Left lung (tissue), 10 donors: ENCODE measurements around the gene USP32. TPM values are rescaled to one million over a fixed set of nuclear protein-coding genes. Genes with fewer than 3 reads are reported as not detected.
A peak's percentile ranks its signal among the peaks of the same experiment; 100 is the strongest.
"Not testable (repeated sequence)": the region's sequence is repeated elsewhere in the genome, so short reads cannot be mapped to it uniquely, and the experiment has no call there.

ENCODE experiments used
- ATAC-seq: fragments of 200-7000 bp; cut with Tn5 transposase; one replicate; pipeline ENCODE4 v1.9.1; 2020; ENCODE audit warnings: moderate library complexity
- DNase-seq, 4 donors: peaks; one replicate each; pipeline ENCODE4 v3.0.0-alpha.2; 2013 to 2020
- H3K27ac ChIP-seq, 2 donors: fragments of 200-600 bp; sonication (generic) in 1 of 2; one replicate each; pipeline versions ENCODE4 v1.5.0 to v1.8.0; 2020 to 2021
- H3K27me3 ChIP-seq, 2 donors: fragments of 200-600 bp; sonication (generic) in 1 of 2; one replicate each; pipeline versions ENCODE4 v1.5.0 to v1.8.0; 2020 to 2021
- H3K36me3 ChIP-seq, 2 donors: fragments of 200-600 bp; sonication (generic) in 1 of 2; one replicate each; pipeline versions ENCODE4 v1.5.0 to v1.8.0; 2020 to 2021
- H3K4me1 ChIP-seq, 2 donors: fragments of 200-600 bp; one replicate each; pipeline ENCODE4 v1.8.0; 2021
- H3K4me3 ChIP-seq, 2 donors: fragments of 200-600 bp; sonication (generic) in 1 of 2; one replicate each; pipeline versions ENCODE4 v1.5.0 to v1.8.0; 2020 to 2021; ENCODE audit warnings: mild to moderate bottlenecking in 1 of 2
- H3K9me3 ChIP-seq, 2 donors: fragments of 200-600 bp; sonication (generic) in 1 of 2; one replicate each; pipeline versions ENCODE4 v1.5.0 to v1.8.0; 2020 to 2021
- intact Hi-C, 2 donors: fragments of 100-400 bp; cut with DNase I; formaldehyde crosslinking; loops; one replicate each; pipeline versions ENCODE4 v1.11.2 to v1.14.2; 2022
- polyA plus RNA-seq, 6 donors: library from polyadenylated mRNA; unstranded; fragments of 120-200 nt; gene quantifications; one replicate each; pipeline ENCODE4 v1.2.1, GENCODE V29; 2013; ENCODE audit not compliant: insufficient read length in 6 of 6
- total RNA-seq, 2 donors: library from RNA; stranded (reverse); fragmentation: NEBNext Ultra II Directional; extraction: Animal tissue kit (Norgen Biotek cat#: 25700); gene quantifications; one replicate each; pipeline ENCODE4 v1.2.1, GENCODE V29; 2021
- TF ChIP-seq, protein P1 (sequence below), 2 donors: fragments of 200-600 bp; sonication (generic) in 1 of 2; IDR thresholded peaks; one replicate each; pipeline versions ENCODE4 v1.5.0 to v1.8.0; 2021; ENCODE audit warnings: antibody characterized with exemption in 2 of 2
- donor health status: DM: no; HTN: yes; CAD: no.
- donor health status: DM: no; HTN: no; CAD: no.

USP32 gene
- total and polyA plus RNA-seq, 8 donors, result 30.7 to 73.2 (median 37.7) TPM

DNA sequence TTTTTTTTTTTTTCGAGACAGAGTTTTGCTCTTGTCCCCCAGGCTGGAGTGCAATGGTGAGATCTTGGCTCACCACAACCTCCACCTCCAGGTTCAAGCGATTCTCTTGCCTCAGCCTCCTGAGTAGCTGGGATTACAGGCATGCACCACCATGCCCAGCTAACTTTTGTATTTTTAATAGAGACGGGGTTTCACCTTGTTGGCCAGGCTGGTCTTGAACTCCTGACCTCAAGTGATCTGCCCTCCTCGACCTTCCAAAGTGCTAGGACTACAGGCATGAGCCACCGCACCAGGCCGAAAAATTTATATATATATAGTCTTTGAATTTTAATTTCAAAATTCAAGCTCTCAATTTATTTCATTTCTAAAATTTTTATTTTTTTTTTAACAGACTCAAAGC, 36.6 kb upstream of the USP32 start:
- H3K9me3 ChIP-seq, H3K4me3 ChIP-seq, H3K27me3 ChIP-seq, ATAC-seq, H3K27ac ChIP-seq, H3K36me3 ChIP-seq, DNase-seq, intact Hi-C loops, H3K4me1 ChIP-seq: not testable (repeated sequence)

GRCh38 chr17:60426596-60426995, 34.7 kb upstream of the USP32 start:
- Histone ChIP-seq H3K9me3 (no peaks in the 10 kb centered on the region), H3K27me3 (no peaks in the 10 kb centered on the region), H3K4me3 (no peak overlapping the region), H3K4me1 (peaks cover 0 to 6% of the 10 kb centered on the region in 2 donors), H3K27ac (no peak overlapping the region), H3K36me3 (no peaks in the 10 kb centered on the region)
- TF ChIP-seq, protein P1, sequence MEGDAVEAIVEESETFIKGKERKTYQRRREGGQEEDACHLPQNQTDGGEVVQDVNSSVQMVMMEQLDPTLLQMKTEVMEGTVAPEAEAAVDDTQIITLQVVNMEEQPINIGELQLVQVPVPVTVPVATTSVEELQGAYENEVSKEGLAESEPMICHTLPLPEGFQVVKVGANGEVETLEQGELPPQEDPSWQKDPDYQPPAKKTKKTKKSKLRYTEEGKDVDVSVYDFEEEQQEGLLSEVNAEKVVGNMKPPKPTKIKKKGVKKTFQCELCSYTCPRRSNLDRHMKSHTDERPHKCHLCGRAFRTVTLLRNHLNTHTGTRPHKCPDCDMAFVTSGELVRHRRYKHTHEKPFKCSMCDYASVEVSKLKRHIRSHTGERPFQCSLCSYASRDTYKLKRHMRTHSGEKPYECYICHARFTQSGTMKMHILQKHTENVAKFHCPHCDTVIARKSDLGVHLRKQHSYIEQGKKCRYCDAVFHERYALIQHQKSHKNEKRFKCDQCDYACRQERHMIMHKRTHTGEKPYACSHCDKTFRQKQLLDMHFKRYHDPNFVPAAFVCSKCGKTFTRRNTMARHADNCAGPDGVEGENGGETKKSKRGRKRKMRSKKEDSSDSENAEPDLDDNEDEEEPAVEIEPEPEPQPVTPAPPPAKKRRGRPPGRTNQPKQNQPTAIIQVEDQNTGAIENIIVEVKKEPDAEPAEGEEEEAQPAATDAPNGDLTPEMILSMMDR (IDR thresholded peaks at IDR 0.05), result no peak
- intact Hi-C loops, result no loop called here
- DNase-seq (peak in 1 of 4 donors; percentile 78), ATAC-seq (no peak)

DNA sequence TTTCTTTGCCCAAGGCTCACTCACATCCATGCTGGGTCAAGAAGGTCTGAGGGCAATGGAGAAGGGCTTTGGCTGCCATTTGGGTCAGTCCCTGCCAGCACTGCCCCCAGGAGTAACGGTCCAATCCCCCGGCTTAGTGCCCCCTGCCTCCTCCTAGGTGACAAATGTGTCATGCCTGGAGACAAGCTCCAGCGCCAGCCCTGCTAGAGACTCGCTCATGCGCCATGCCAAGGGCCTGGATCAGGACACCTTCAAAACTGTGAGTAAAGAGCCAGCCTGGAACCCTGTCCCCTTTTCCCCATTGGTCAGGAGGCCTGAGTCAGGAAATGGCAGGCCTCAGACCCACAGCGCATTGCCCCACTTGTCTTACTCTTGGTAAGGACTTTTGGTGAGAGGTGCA, 33.7 kb upstream of the USP32 start:
- no peak overlapping the region for H3K27ac ChIP-seq
- H3K4me1 ChIP-seq, result peaks cover 0 to 13% of the 10 kb centered on the region in 2 donors
- no peaks in the 10 kb centered on the region for H3K36me3 ChIP-seq
- TF ChIP-seq, protein P1 (IDR thresholded peaks at IDR 0.05), result no peak
- DNase-seq, result no peak
- H3K9me3 ChIP-seq, result no peaks in the 10 kb centered on the region
- no peak for ATAC-seq
- intact Hi-C loops, result no loop called here
- H3K27me3 ChIP-seq, result no peaks in the 10 kb centered on the region
- no peak overlapping the region for H3K4me3 ChIP-seq

DNA sequence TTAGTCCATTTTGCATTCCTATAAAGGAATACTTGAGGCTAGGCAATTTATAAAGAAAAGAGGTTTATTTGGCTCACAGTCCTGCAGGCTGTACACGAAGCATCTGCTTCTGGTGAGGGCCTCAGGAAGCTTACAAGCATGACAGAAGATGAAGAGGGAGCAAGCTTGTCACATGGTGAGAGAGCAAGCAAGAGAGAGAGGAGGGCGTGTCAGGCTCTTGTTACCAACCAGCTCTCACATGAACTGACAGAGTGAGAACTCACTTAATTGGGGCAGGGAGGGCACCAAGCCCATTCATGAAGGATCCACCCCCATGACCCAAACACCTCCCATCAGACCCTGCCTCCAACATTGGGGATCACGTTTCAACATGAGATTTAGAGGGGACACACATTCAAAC, 31.9 kb upstream of the USP32 start:
- Histone ChIP-seq H3K36me3 (no peaks in the 10 kb centered on the region), H3K4me3 (no peak overlapping the region), H3K9me3 (no peaks in the 10 kb centered on the region), H3K4me1 (peaks cover 0 to 14% of the 10 kb centered on the region in 2 donors), H3K27ac (no peak overlapping the region), H3K27me3 (no peaks in the 10 kb centered on the region)
- ATAC-seq (no peak), DNase-seq (no peak)
- intact Hi-C loops, result no loop called here
- TF ChIP-seq, protein P1 (IDR thresholded peaks at IDR 0.05), result no peak

DNA sequence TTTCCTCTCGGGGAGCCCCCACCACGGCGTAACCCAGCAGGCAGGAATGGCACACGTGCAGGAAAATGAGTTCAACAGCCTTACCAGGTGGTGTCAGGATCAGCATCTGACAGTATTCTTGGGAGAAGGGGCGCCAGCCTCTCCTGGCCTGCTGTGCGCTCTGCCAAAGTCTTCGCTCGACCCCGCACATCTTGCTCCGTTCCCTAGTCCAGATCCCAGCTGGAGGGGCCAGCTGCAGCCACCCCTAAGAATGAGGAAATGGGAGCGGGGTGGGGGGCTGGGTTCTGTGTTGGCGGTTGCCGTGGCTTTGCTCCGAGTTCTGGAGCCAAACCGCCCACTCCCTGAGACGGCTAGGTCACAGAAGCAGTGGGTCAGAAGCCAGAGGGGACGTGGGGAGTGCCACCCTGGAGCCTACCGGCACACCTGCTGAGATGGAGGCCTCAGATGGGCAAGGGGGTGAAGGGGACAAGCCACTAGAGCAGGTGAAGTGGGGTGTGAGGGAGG, 30.3 kb upstream of the USP32 start, which contains the start of gene CHCT1:
Gene CHCT1 (plus strand): TSS at position 328 of the 504 bp plus-strand sequence. CDS start 104 bp downstream, at position 432.
- Histone ChIP-seq H3K27ac (peak within 1 kb of the TSS in 1 of 2 donors; percentile 62), H3K4me1 (peaks cover 0 to 14% of the 10 kb centered on the region in 2 donors), H3K4me3 (peak within 1 kb of the TSS; percentile 45 to 52), H3K27me3 (no peaks in the 10 kb centered on the region), H3K9me3 (no peaks in the 10 kb centered on the region), H3K36me3 (no peaks in the 10 kb centered on the region)
- intact Hi-C loops, result no loop called here
- ATAC-seq (no peak), DNase-seq (peak in 1 of 4 donors; percentile 37)
- TF ChIP-seq, protein P1 (IDR thresholded peaks at IDR 0.05), result no peak
